Neuronal stem cell (in vitro differentiated cells): Measurements from ENCODE around the gene ZFP3.
"Not testable (repeated sequence)": the region's sequence is repeated elsewhere in the genome, so short reads cannot be mapped to it uniquely, and the experiment has no call there.

ENCODE experiments used
- DNase-seq: peaks from one replicate; pipeline ENCODE4 v3.0.0-alpha.2; 2013; ENCODE audit warnings: low spot score
- H2AFZ ChIP-seq: one replicate; pipeline ENCODE4 v1.6.1; 2013; ENCODE audit warnings: mild to moderate bottlenecking, low read length, inconsistent platforms
- H2AK5ac ChIP-seq: 2 replicates; pipeline ENCODE4 v1.6.1; 2013; ENCODE audit warnings: low read depth, mild to moderate bottlenecking, inconsistent platforms, low read length, moderate library complexity, mixed read lengths
- H2BK120ac ChIP-seq: 2 replicates; pipeline ENCODE4 v1.6.1; 2013; ENCODE audit warnings: low read depth, mild to moderate bottlenecking, inconsistent platforms, low read length, moderate library complexity, mixed read lengths
- H2BK12ac ChIP-seq: one replicate; pipeline ENCODE4 v1.6.1; 2013; ENCODE audit warnings: low read length, inconsistent platforms
- H2BK15ac ChIP-seq: 2 replicates; pipeline ENCODE4 v1.6.1; 2013; ENCODE audit warnings: mild to moderate bottlenecking, low read length, inconsistent platforms, mixed read lengths
- H2BK5ac ChIP-seq: one replicate; pipeline ENCODE4 v1.6.1; 2013; ENCODE audit warnings: inconsistent platforms, mild to moderate bottlenecking, low read length, moderate library complexity
- H3K14ac ChIP-seq: one replicate; pipeline ENCODE4 v1.6.1; 2013; ENCODE audit warnings: low read length, inconsistent platforms
- H3K18ac ChIP-seq: 2 replicates; pipeline ENCODE4 v1.6.1; 2013; ENCODE audit warnings: low read length, inconsistent platforms
- H3K23ac ChIP-seq: 2 replicates; pipeline ENCODE4 v1.6.1; 2013; ENCODE audit warnings: low read depth, mild to moderate bottlenecking, mixed read lengths, low read length, inconsistent platforms; ENCODE audit not compliant: poor library complexity
- H3K27ac ChIP-seq: replicated peaks from 3 replicates; pipeline ENCODE4 v1.5.1; 2013; ENCODE audit warnings: low read length, inconsistent platforms
- H3K27me3 ChIP-seq, 3 experiments: 2 replicates each; pipeline ENCODE4 v1.6.1; 2013; ENCODE audit warnings: low read length in 3 of 3, mild to moderate bottlenecking in 2 of 3, inconsistent platforms in 1 of 3, low read depth in 1 of 3, mixed read lengths in 1 of 3, moderate library complexity in 1 of 3; ENCODE audit not compliant: control insufficient read depth in 3 of 3, insufficient read depth in 3 of 3
- H3K36me3 ChIP-seq, 2 donors: replicated peaks in 1 of 2; 2 replicates each; pipeline ENCODE4 v1.6.1; 2013; ENCODE audit warnings: low read length in 2 of 2; ENCODE audit not compliant: control insufficient read depth in 2 of 2, insufficient read depth in 2 of 2
- H3K4ac ChIP-seq: 2 replicates; pipeline ENCODE4 v1.6.1; 2013; ENCODE audit warnings: inconsistent platforms, mild to moderate bottlenecking, low read length, moderate library complexity
- H3K4me1 ChIP-seq, 2 donors: 1 replicate in 1 of 2; 2 replicates in 1 of 2; pipeline ENCODE4 v1.6.1; 2013; ENCODE audit warnings: low read length in 2 of 2, low read depth in 1 of 2; ENCODE audit not compliant: control insufficient read depth in 2 of 2, insufficient read depth in 1 of 2
- H3K4me2 ChIP-seq: one replicate; pipeline ENCODE4 v1.6.1; 2013; ENCODE audit warnings: mild to moderate bottlenecking, low read length, inconsistent platforms; ENCODE audit not compliant: insufficient read depth, poor library complexity, severe bottlenecking
- H3K4me3 ChIP-seq, 2 donors: 2 replicates each; pipeline ENCODE4 v1.5.1; 2013; ENCODE audit warnings: low read length in 2 of 2, mild to moderate bottlenecking in 2 of 2, inconsistent platforms in 1 of 2, moderate library complexity in 1 of 2
- H3K79me1 ChIP-seq: one replicate; pipeline ENCODE4 v1.6.1; 2013; ENCODE audit warnings: low read depth, mild to moderate bottlenecking, inconsistent platforms, low read length, moderate library complexity
- H3K9ac ChIP-seq: one replicate; pipeline ENCODE4 v1.6.1; 2013; ENCODE audit warnings: mild to moderate bottlenecking, low read depth, low read length, inconsistent platforms; ENCODE audit not compliant: poor library complexity
- H3K9me3 ChIP-seq, 2 donors: replicated peaks in 1 of 2; 2 replicates each; pipeline versions ENCODE3 to v1.6.1; 2013; ENCODE audit warnings: low read length in 2 of 2, mild to moderate bottlenecking in 2 of 2, inconsistent platforms in 1 of 2, low read depth in 1 of 2, mixed read lengths in 1 of 2, moderate library complexity in 1 of 2; ENCODE audit not compliant: control insufficient read depth in 2 of 2, insufficient read depth in 1 of 2
- H4K8ac ChIP-seq: one replicate; pipeline ENCODE4 v1.6.1; 2013; ENCODE audit warnings: low read depth, mild to moderate bottlenecking, inconsistent platforms, low read length, moderate library complexity
- H4K91ac ChIP-seq: one replicate; pipeline ENCODE4 v1.6.1; 2013; ENCODE audit warnings: low read length, low read depth, mild to moderate bottlenecking, inconsistent platforms; ENCODE audit not compliant: poor library complexity
- WGBS, 2 donors: extraction: QIAGEN DNeasy Blood & Tissue Kit; methylation state at CpG; one replicate each; pipeline ENCODE4 v1.1.7; 2013; ENCODE audit warnings: missing lambda C conversion rate in 2 of 2, mixed read lengths in 1 of 2; ENCODE audit not compliant: insufficient read length in 2 of 2, insufficient replicate concordance in 1 of 2; ENCODE audit errors: extremely low coverage in 2 of 2; 5-methylcytosine and 5-hydroxymethylcytosine counted together

Gene ZFP3

GRCh38 chr17:5135726-5136579 is 57.7 kb downstream of the ZFP3 start:
- Histone ChIP-seq H3K27me3 (peaks cover 0 to 4% (median 0%) of the 10 kb centered on the region in 3 experiments), H3K14ac (peak overlapping the region; percentile 56), H4K91ac (no peak overlapping the region), H3K4ac (no peak overlapping the region), H2BK5ac (no peak overlapping the region), H2BK15ac (peak overlapping the region; percentile 75), H3K9me3 (no peaks in the 10 kb centered on the region), H3K23ac (peak overlapping the region; percentile 80), H2AFZ (no peak overlapping the region), H3K18ac (peak overlapping the region; percentile 48), H3K4me3 (no peak overlapping the region), H3K9ac (peak overlapping the region; percentile 4), H3K36me3 (no peaks in the 10 kb centered on the region), H3K4me2 (no peak overlapping the region), H2BK12ac (peak overlapping the region; percentile 73), H2BK120ac (peak overlapping the region; percentile 47), H2AK5ac (peak overlapping the region; percentile 88), H3K27ac (no peak overlapping the region), H3K4me1 (no peaks in the 10 kb centered on the region), H4K8ac (peak overlapping the region; percentile 48), H3K79me1 (no peaks in the 10 kb centered on the region)
- no peak for DNase-seq
- WGBS, 2 donors = no CpG with 5 or more reads among the region's 14 CpGs

- not testable (repeated sequence) for H3K9me3 ChIP-seq, H3K4ac ChIP-seq, H2AK5ac ChIP-seq, H2BK15ac ChIP-seq, H3K18ac ChIP-seq, H2AFZ ChIP-seq, H2BK12ac ChIP-seq, H3K23ac ChIP-seq, H4K8ac ChIP-seq, H3K27ac ChIP-seq, H4K91ac ChIP-seq, H3K4me1 ChIP-seq, DNase-seq, H2BK120ac ChIP-seq, H3K4me2 ChIP-seq, H3K4me3 ChIP-seq, H2BK5ac ChIP-seq, H3K36me3 ChIP-seq, H3K79me1 ChIP-seq, H3K27me3 ChIP-seq, H3K9ac ChIP-seq
- WGBS, 2 donors = no CpG with 5 or more reads among the region's 14 CpGs
- H3K14ac ChIP-seq = peak overlapping the region; percentile 56
Measured at GRCh38 chr17:5136580-5137412, 58.5 kb downstream of the ZFP3 start.

- not testable (repeated sequence) for H3K27ac ChIP-seq, H3K9ac ChIP-seq
- no CpG with 5 or more reads among the region's 15 CpGs for whole genome bisulfite sequencing, 2 donors
Measured at GRCh38 chr17:5137511-5138197, 59.4 kb downstream of the ZFP3 start.

More at GRCh38 chr17:5137511-5138197, 59.4 kb downstream of the ZFP3 start:
- H3K79me1 ChIP-seq, H2BK120ac ChIP-seq, H4K91ac ChIP-seq, H3K4me3 ChIP-seq, H2AFZ ChIP-seq, H2BK15ac ChIP-seq, H3K4me2 ChIP-seq, H2AK5ac ChIP-seq, H3K14ac ChIP-seq, DNase-seq, H3K27me3 ChIP-seq, H3K4ac ChIP-seq, H2BK5ac ChIP-seq, H2BK12ac ChIP-seq, H3K4me1 ChIP-seq, H4K8ac ChIP-seq, H3K23ac ChIP-seq, H3K18ac ChIP-seq, H3K9me3 ChIP-seq, H3K36me3 ChIP-seq: not testable (repeated sequence)
